ENCODE data around the gene KLRC4.
"Not testable (repeated sequence)": the region's sequence is repeated elsewhere in the genome, so short reads cannot be mapped to it uniquely, and the experiment has no call there.

Gene KLRC4

GRCh38 chr12:10437601-10438000 is 28.0 kb upstream of the KLRC4 start:
- H3K27ac ChIP-seq (ENCODE audit: insufficient read depth, low read depth, low read length, poor library complexity, severe bottlenecking); H3K36me3 ChIP-seq (ENCODE audit: control insufficient read depth, insufficient read depth, low read length); H3K4me3 ChIP-seq (ENCODE audit: insufficient read depth, low read depth, low read length); H3K4me1 ChIP-seq (ENCODE audit: control insufficient read depth, insufficient read depth, low read length); H3K9me3 ChIP-seq (ENCODE audit: control insufficient read depth, low read length); H3K27me3 ChIP-seq (ENCODE audit: control insufficient read depth, insufficient read depth, low read length, poor library complexity, severe bottlenecking): not testable (repeated sequence)
- no CpG with 5 or more reads among the region's 2 CpGs for WGBS, 2 experiments

GRCh38 chr12:10435816-10436215 is 26.3 kb upstream of the KLRC4 start, which contains the start of gene KLRC2:
KLRC2 (minus strand) TSS chr12:10436010; CDS start chr12:10435986, 24 bp downstream.
- H3K27me3 ChIP-seq (ENCODE audit: control insufficient read depth, insufficient read depth, low read length, poor library complexity, severe bottlenecking); H3K4me3 ChIP-seq (ENCODE audit: insufficient read depth, low read depth, low read length); H3K27ac ChIP-seq (ENCODE audit: insufficient read depth, low read depth, low read length, poor library complexity, severe bottlenecking); H3K9me3 ChIP-seq (ENCODE audit: control insufficient read depth, low read length); H3K4me1 ChIP-seq (ENCODE audit: control insufficient read depth, insufficient read depth, low read length); H3K36me3 ChIP-seq (ENCODE audit: control insufficient read depth, insufficient read depth, low read length): not testable (repeated sequence)
- WGBS, 2 experiments, result 89 to 93% methylated on average over 2 of the region's 3 CpGs

DNA sequence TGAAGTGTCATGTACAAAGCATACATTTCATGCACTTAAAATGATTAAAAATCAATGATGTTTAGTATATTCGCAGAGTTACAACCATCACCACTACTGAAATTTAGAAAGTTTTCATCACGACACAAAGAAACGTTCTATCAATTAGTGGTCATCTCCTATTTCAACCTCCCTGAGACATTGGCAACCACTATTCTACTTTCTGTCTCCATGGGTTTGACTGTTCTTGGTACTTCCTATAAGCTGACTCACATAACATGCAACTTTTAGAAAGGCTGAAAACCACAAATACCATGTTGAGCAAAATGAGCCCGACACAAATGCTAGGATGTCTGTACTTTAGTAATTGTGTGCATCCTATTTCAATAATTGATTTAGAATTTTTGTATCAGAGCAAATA is 21.1 kb upstream of the KLRC4 start:
- 71 to 92% methylated on average over 3 of the region's 4 CpGs for WGBS, 2 experiments
- H3K36me3 ChIP-seq (ENCODE audit: control insufficient read depth, insufficient read depth, low read length); H3K27ac ChIP-seq (ENCODE audit: insufficient read depth, low read depth, low read length, poor library complexity, severe bottlenecking); H3K4me3 ChIP-seq (ENCODE audit: insufficient read depth, low read depth, low read length); H3K4me1 ChIP-seq (ENCODE audit: control insufficient read depth, insufficient read depth, low read length); H3K9me3 ChIP-seq (ENCODE audit: control insufficient read depth, low read length); H3K27me3 ChIP-seq (ENCODE audit: control insufficient read depth, insufficient read depth, low read length, poor library complexity, severe bottlenecking): not testable (repeated sequence)

GRCh38 chr12:10425938-10426337 is 16.4 kb upstream of the KLRC4 start:
- H3K27ac ChIP-seq (ENCODE audit: insufficient read depth, low read depth, low read length, poor library complexity, severe bottlenecking); H3K36me3 ChIP-seq (ENCODE audit: control insufficient read depth, insufficient read depth, low read length); H3K4me3 ChIP-seq (ENCODE audit: insufficient read depth, low read depth, low read length); H3K4me1 ChIP-seq (ENCODE audit: control insufficient read depth, insufficient read depth, low read length); H3K27me3 ChIP-seq (ENCODE audit: control insufficient read depth, insufficient read depth, low read length, poor library complexity, severe bottlenecking); H3K9me3 ChIP-seq (ENCODE audit: control insufficient read depth, low read length): not testable (repeated sequence)
- 87 to 96% methylated on average over 6 to 7 of the region's 8 CpGs for WGBS, 2 experiments

DNA sequence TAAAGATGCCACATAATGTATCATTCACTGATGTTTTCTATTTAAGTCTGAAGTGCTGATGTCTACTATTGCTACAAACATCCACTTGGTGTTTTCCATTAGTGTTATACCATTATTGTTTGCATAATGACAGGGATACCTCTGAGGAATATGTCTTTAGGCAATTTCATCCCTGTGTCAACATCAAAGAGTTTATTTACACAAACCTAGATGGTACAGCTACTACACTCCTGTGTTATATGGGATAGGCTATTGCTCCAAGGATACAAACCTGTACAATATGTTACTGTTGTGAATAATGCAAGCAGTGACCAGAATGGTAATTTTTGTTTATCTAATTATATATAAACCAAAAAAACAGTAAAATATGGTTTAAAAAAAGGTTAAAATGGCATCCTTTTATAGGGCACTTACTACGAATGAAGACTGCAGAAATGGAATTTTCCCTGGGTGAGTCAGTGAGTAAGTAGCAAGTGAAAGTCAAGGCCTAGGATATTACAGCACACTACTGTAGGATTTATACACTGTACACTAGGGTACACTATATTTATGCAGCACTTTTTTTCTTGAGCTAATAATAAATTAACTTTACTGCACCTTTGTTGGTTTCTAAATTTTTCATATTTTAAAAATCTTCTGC is 14.8 kb upstream of the KLRC4 start:
- H3K27me3 ChIP-seq (ENCODE audit: control insufficient read depth, insufficient read depth, low read length, poor library complexity, severe bottlenecking); H3K4me1 ChIP-seq (ENCODE audit: control insufficient read depth, insufficient read depth, low read length); H3K4me3 ChIP-seq (ENCODE audit: insufficient read depth, low read depth, low read length); H3K27ac ChIP-seq (ENCODE audit: insufficient read depth, low read depth, low read length, poor library complexity, severe bottlenecking); H3K9me3 ChIP-seq (ENCODE audit: control insufficient read depth, low read length); H3K36me3 ChIP-seq (ENCODE audit: control insufficient read depth, insufficient read depth, low read length): not testable (repeated sequence)
- WGBS, 2 experiments, result no CpG with 5 or more reads among the region's 1 CpG

DNA sequence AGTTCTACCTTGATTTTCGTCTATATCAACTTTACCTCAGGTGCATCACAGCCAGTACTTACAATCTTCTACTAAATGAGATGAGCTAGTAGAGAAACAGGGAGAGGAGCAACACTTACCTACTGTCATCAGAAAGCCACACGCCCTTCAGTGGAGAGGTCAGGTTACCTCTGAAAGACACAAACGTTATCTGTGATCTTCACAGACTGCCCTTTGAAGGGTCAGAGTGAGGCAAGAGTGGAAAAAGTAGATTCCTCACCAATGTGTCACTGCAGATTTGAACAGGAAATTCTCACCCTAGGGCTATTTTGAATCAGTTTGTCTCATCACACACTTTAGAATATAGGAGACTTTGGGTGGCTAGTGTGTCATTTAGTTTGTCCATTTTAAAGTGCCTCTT is 12.6 kb upstream of the KLRC4 start:
- 54% methylated on average over 2 of the region's 3 CpGs; no CpG with 5 or more reads in 1 of the 2 experiments for WGBS, 2 experiments
- not testable (repeated sequence) for H3K36me3 ChIP-seq (ENCODE audit: control insufficient read depth, insufficient read depth, low read length); H3K27ac ChIP-seq (ENCODE audit: insufficient read depth, low read depth, low read length, poor library complexity, severe bottlenecking); H3K9me3 ChIP-seq (ENCODE audit: control insufficient read depth, low read length); H3K4me3 ChIP-seq (ENCODE audit: insufficient read depth, low read depth, low read length); H3K4me1 ChIP-seq (ENCODE audit: control insufficient read depth, insufficient read depth, low read length); H3K27me3 ChIP-seq (ENCODE audit: control insufficient read depth, insufficient read depth, low read length, poor library complexity, severe bottlenecking)

- not testable (repeated sequence) for H3K4me3 ChIP-seq (ENCODE audit: insufficient read depth, low read depth, low read length); H3K36me3 ChIP-seq (ENCODE audit: control insufficient read depth, insufficient read depth, low read length); H3K27ac ChIP-seq (ENCODE audit: insufficient read depth, low read depth, low read length, poor library complexity, severe bottlenecking); H3K9me3 ChIP-seq (ENCODE audit: control insufficient read depth, low read length); H3K4me1 ChIP-seq (ENCODE audit: control insufficient read depth, insufficient read depth, low read length); H3K27me3 ChIP-seq (ENCODE audit: control insufficient read depth, insufficient read depth, low read length, poor library complexity, severe bottlenecking)
- 91 to 100% methylated on average over 1 of the region's 1 CpG for WGBS, 2 experiments
Measured at GRCh38 chr12:10420334-10420733, 10.8 kb upstream of the KLRC4 start, which contains the start of gene KLRC3. KLRC3 (minus strand) TSS chr12:10420595; CDS start chr12:10420550, 45 bp downstream.

GRCh38 chr12:10408842-10409241 is 715 bp downstream of the KLRC4 start:
- Histone ChIP-seq H3K4me1 (ENCODE audit: control insufficient read depth, insufficient read depth, low read length) (no peaks in the 10 kb centered on the region), H3K36me3 (ENCODE audit: control insufficient read depth, insufficient read depth, low read length) (no peaks in the 10 kb centered on the region), H3K27me3 (ENCODE audit: control insufficient read depth, insufficient read depth, low read length, poor library complexity, severe bottlenecking) (no peaks in the 10 kb centered on the region), H3K9me3 (ENCODE audit: control insufficient read depth, low read length) (no peaks in the 10 kb centered on the region), H3K4me3 (ENCODE audit: insufficient read depth, low read depth, low read length) (no peak overlapping the region), H3K27ac (ENCODE audit: insufficient read depth, low read depth, low read length, poor library complexity, severe bottlenecking) (no peak overlapping the region)
- WGBS, 2 experiments, result 61% methylated on average over 2 of the region's 3 CpGs; no CpG with 5 or more reads in 1 of the 2 experiments

DNA sequence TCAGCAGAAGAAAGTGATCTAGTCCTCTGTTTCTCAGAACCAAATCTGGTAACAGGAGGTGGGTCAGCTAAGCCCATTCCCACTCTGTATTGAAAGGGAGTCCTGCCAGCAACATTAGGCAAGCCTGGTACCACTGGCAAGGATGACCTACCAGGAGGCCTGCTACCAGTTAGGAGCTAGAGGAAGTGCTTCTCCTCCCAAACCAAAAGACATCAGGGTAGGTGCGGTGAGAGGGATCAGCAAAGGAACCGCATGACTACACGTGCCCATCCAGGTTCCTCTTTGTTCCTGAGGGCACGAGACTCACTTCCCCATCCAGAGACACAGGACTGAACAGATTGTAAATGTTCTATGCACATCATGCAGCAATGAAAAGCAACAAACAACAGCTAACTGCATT is 2.8 kb downstream of the KLRC4 start:
- no peaks in the 10 kb centered on the region for H3K4me1 ChIP-seq (ENCODE audit: control insufficient read depth, insufficient read depth, low read length)
- 88 to 95% methylated on average over 4 of the region's 4 CpGs for WGBS, 2 experiments
- H3K36me3 ChIP-seq (ENCODE audit: control insufficient read depth, insufficient read depth, low read length), result no peaks in the 10 kb centered on the region
- no peaks in the 10 kb centered on the region for H3K27me3 ChIP-seq (ENCODE audit: control insufficient read depth, insufficient read depth, low read length, poor library complexity, severe bottlenecking)
- no peak overlapping the region for H3K4me3 ChIP-seq (ENCODE audit: insufficient read depth, low read depth, low read length)
- no peak overlapping the region for H3K27ac ChIP-seq (ENCODE audit: insufficient read depth, low read depth, low read length, poor library complexity, severe bottlenecking)
- no peaks in the 10 kb centered on the region for H3K9me3 ChIP-seq (ENCODE audit: control insufficient read depth, low read length)

GRCh38 chr12:10405294-10405693 is 4.3 kb downstream of the KLRC4 start:
- Histone ChIP-seq H3K9me3 (ENCODE audit: control insufficient read depth, low read length) (no peaks in the 10 kb centered on the region), H3K27ac (ENCODE audit: insufficient read depth, low read depth, low read length, poor library complexity, severe bottlenecking) (no peak overlapping the region), H3K4me3 (ENCODE audit: insufficient read depth, low read depth, low read length) (no peak overlapping the region), H3K27me3 (ENCODE audit: control insufficient read depth, insufficient read depth, low read length, poor library complexity, severe bottlenecking) (no peaks in the 10 kb centered on the region), H3K4me1 (ENCODE audit: control insufficient read depth, insufficient read depth, low read length) (no peaks in the 10 kb centered on the region), H3K36me3 (ENCODE audit: control insufficient read depth, insufficient read depth, low read length) (no peaks in the 10 kb centered on the region)
- WGBS, 2 experiments, result 90 to 98% methylated on average over 3 to 4 of the region's 5 CpGs

DNA sequence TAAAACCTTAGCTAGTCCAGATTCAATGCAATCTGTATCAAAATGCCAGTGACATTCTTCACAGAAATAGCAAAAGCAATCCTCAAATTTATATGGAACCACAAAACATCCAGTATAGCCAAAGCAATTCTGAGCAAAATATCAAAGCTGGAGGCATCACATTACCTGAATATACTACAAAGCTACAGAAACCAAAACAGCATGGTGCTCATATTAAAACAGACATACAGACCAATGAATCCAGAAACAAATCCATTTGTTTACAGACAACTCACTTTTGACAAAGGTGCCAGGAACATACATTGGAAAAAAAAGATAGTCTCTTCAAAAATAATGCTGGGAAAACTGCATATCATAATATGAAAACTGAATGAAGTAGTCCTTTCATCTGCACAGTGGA is 4.8 kb downstream of the KLRC4 start:
- H3K9me3 ChIP-seq (ENCODE audit: control insufficient read depth, low read length), result no peaks in the 10 kb centered on the region
- H3K36me3 ChIP-seq (ENCODE audit: control insufficient read depth, insufficient read depth, low read length), result no peaks in the 10 kb centered on the region
- no peak overlapping the region for H3K4me3 ChIP-seq (ENCODE audit: insufficient read depth, low read depth, low read length)
- no peaks in the 10 kb centered on the region for H3K27me3 ChIP-seq (ENCODE audit: control insufficient read depth, insufficient read depth, low read length, poor library complexity, severe bottlenecking)
- no peaks in the 10 kb centered on the region for H3K4me1 ChIP-seq (ENCODE audit: control insufficient read depth, insufficient read depth, low read length)
- H3K27ac ChIP-seq (ENCODE audit: insufficient read depth, low read depth, low read length, poor library complexity, severe bottlenecking), result no peak overlapping the region
